CD14-positive monocyte (primary cell): ENCODE results near the gene GULP1. TPM values are rescaled to one million over a fixed set of nuclear protein-coding genes. Genes with fewer than 3 reads are reported as not detected.

ENCODE experiments used
- DNase-seq, 3 donors: peaks; one replicate each; pipeline ENCODE4 v3.0.0-alpha.2; 2011 to 2022
- H2AFZ ChIP-seq: 2 replicates; pipeline ENCODE4 v1.6.0; 2012; ENCODE audit warnings: mild to moderate bottlenecking, low read depth, low read length, inconsistent platforms; ENCODE audit not compliant: insufficient read depth, poor library complexity, severe bottlenecking
- H3K27ac ChIP-seq, 2 donors: 1 replicate in 1 of 2; 2 replicates in 1 of 2; pipeline ENCODE4 v1.5.1; 2012 to 2013; ENCODE audit warnings: low read length in 2 of 2, control low read depth in 1 of 2, inconsistent platforms in 1 of 2, low read depth in 1 of 2, mild to moderate bottlenecking in 1 of 2
- H3K27me3 ChIP-seq, 2 donors: one replicate each; pipeline versions ENCODE4 v1.6.0 to v1.6.1; 2011 to 2013; ENCODE audit warnings: low read length in 2 of 2; ENCODE audit not compliant: control insufficient read depth in 2 of 2, insufficient read depth in 2 of 2
- H3K36me3 ChIP-seq, 2 donors: replicated peaks in 1 of 2; 1 replicate in 1 of 2; 2 replicates in 1 of 2; pipeline versions ENCODE4 v1.5.1 to v1.6.1; 2012 to 2013; ENCODE audit warnings: low read length in 2 of 2, control low read depth in 1 of 2, inconsistent platforms in 1 of 2, mild to moderate bottlenecking in 1 of 2; ENCODE audit not compliant: insufficient read depth in 2 of 2, control insufficient read depth in 1 of 2
- H3K4me1 ChIP-seq, 2 donors: 1 replicate in 1 of 2; 2 replicates in 1 of 2; pipeline versions ENCODE4 v1.5.1 to v1.6.1; 2012 to 2013; ENCODE audit warnings: low read length in 2 of 2, control low read depth in 1 of 2, inconsistent platforms in 1 of 2, mild to moderate bottlenecking in 1 of 2, moderate library complexity in 1 of 2; ENCODE audit not compliant: insufficient read depth in 2 of 2, control insufficient read depth in 1 of 2
- H3K4me2 ChIP-seq: replicated peaks from 2 replicates; pipeline ENCODE3; 2012; ENCODE audit warnings: low read length, moderate library complexity, mild to moderate bottlenecking; ENCODE audit not compliant: poor library complexity, severe bottlenecking; ENCODE audit errors: extremely low read depth
- H3K4me3 ChIP-seq, 3 experiments: fragments of 200-600 bp in 1 of 3; sonication (generic) in 1 of 3; replicated peaks in 1 of 3; 1 replicate in 2 of 3; 2 replicates in 1 of 3; pipeline ENCODE4 v1.5.1; 2011 to 2013; ENCODE audit warnings: low read length in 3 of 3, mild to moderate bottlenecking in 3 of 3, control low read depth in 2 of 3, low read depth in 2 of 3, inconsistent platforms in 1 of 3, moderate library complexity in 1 of 3
- H3K79me2 ChIP-seq: 2 replicates; pipeline ENCODE4 v1.6.0; 2012; ENCODE audit warnings: mild to moderate bottlenecking, control low read depth, inconsistent platforms, low read length, moderate library complexity; ENCODE audit not compliant: insufficient read depth
- H3K9ac ChIP-seq: 2 replicates; pipeline ENCODE4 v1.6.0; 2017; ENCODE audit warnings: low read length, mild to moderate bottlenecking; ENCODE audit not compliant: insufficient read depth, poor library complexity, severe bottlenecking
- H3K9me3 ChIP-seq, 2 donors: replicated peaks in 1 of 2; 1 replicate in 1 of 2; 2 replicates in 1 of 2; pipeline versions ENCODE4 v1.5.1 to v1.6.1; 2012 to 2013; ENCODE audit warnings: low read length in 2 of 2, control low read depth in 1 of 2; ENCODE audit not compliant: control insufficient read depth in 1 of 2, insufficient read depth in 1 of 2
- H4K20me1 ChIP-seq: 2 replicates; pipeline ENCODE4 v1.6.0; 2012; ENCODE audit warnings: mild to moderate bottlenecking, low read length, control low read depth, moderate library complexity; ENCODE audit not compliant: insufficient read depth
- H3K27ac Mint-ChIP-seq, 7 donors: one replicate each; pipeline ENCODE4 v1.8.0; 2020; ENCODE audit warnings: mild to moderate bottlenecking in 7 of 7, mixed read lengths in 7 of 7, moderate library complexity in 6 of 7, inconsistent platforms in 2 of 7
- H3K27me3 Mint-ChIP-seq, 3 donors: one replicate each; pipeline ENCODE4 v1.8.0; 2021 to 2022; ENCODE audit warnings: low read depth in 3 of 3, mild to moderate bottlenecking in 3 of 3, mixed read lengths in 3 of 3, moderate library complexity in 3 of 3, inconsistent platforms in 1 of 3
- H3K36me3 Mint-ChIP-seq, 2 donors: one replicate each; pipeline ENCODE4 v1.8.0; 2020; ENCODE audit warnings: mixed read lengths in 2 of 2, inconsistent platforms in 1 of 2, mild to moderate bottlenecking in 1 of 2
- H3K4me1 Mint-ChIP-seq: one replicate; pipeline ENCODE4 v1.8.0; 2020; ENCODE audit warnings: mild to moderate bottlenecking, mixed read lengths
- H3K4me3 Mint-ChIP-seq, 2 donors: one replicate each; pipeline ENCODE4 v1.8.0; 2020; ENCODE audit warnings: mild to moderate bottlenecking in 2 of 2, mixed read lengths in 2 of 2, moderate library complexity in 1 of 2
- H3K9me3 Mint-ChIP-seq, 7 donors: one replicate each; pipeline ENCODE4 v1.8.0; 2020 to 2022; ENCODE audit warnings: mixed read lengths in 7 of 7, mild to moderate bottlenecking in 6 of 7, moderate library complexity in 6 of 7, inconsistent platforms in 2 of 7
- CTCF ChIP-seq: fragments of 200-600 bp; IDR thresholded peaks from one replicate; pipeline ENCODE4 v1.8.0; 2022; ENCODE audit warnings: antibody characterized with exemption, mild to moderate bottlenecking
- WGBS: methylation state at CpG from one replicate; pipeline ENCODE4 v1.1.5; 2013; ENCODE audit warnings: missing lambda C conversion rate; ENCODE audit not compliant: insufficient coverage; 5-methylcytosine and 5-hydroxymethylcytosine counted together
- intact Hi-C, 2 donors: fragments of 100-400 bp; cut with micrococcal nuclease; formaldehyde crosslinking; loops; one replicate each; pipeline versions ENCODE4 v1.15.0 to v1.15.1; 2023
- polyA plus RNA-seq, 3 donors: library from polyadenylated mRNA; depleted of rRNA in 1 of 3; unstranded in 2 of 3; stranded (reverse) in 1 of 3; fragments of 300-500 nt in 2 of 3; fragments of >200 nt in 1 of 3; fragmentation: Illumina TruSeq in 2 of 3; gene quantifications; 1 replicate in 2 of 3; 2 replicates in 1 of 3; pipeline ENCODE4 v1.2.3, GENCODE V29; 2012 to 2021

Gene GULP1
- polyA plus RNA-seq, 3 donors, result not detected

DNA sequence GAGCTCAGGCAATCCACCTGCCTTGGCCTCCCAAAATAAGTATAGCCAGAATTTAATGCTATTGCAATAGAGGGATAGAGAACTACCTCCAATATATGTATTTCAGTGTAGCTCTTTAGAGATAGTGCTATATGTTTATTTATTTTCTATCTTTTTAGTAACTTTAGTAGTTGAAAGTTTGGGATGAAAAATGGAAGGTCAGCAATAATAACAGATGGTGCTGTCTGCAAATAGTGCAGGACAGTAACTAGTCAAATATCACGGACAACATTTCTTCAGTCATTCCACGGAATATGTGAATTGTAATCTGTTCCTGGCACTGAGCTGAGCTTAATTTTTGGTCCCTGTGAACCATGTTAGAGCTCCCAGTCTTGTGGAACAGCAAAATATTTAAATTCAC lies 43.2 kb upstream of the GULP1 start:
- Histone ChIP-seq H3K4me3 (no peak overlapping the region), H3K79me2 (no peaks in the 10 kb centered on the region), H3K9me3 (peaks cover 0 to 5% of the 10 kb centered on the region in 2 donors), H3K4me1 (no peaks in the 10 kb centered on the region), H3K4me2 (no peak overlapping the region), H3K36me3 (no peaks in the 10 kb centered on the region), H2AFZ (no peak overlapping the region), H3K27me3 (no peaks in the 10 kb centered on the region), H3K9ac (no peak overlapping the region), H4K20me1 (no peaks in the 10 kb centered on the region), H3K27ac (no peak overlapping the region)
- TF ChIP-seq CTCF, result no peak
- no peak for DNase-seq
- intact Hi-C loops, result no loop called here
- no peak overlapping the region for H3K4me3 Mint-ChIP-seq
- no peak overlapping the region for H3K27ac Mint-ChIP-seq
- 90% methylated on average over 2 of the region's 2 CpGs for WGBS
- H3K27me3 Mint-ChIP-seq, result peaks cover 0 to 2% (median 0%) of the 10 kb centered on the region in 3 donors
- no peaks in the 10 kb centered on the region for H3K4me1 Mint-ChIP-seq
- peaks cover 0 to 4% (median 0%) of the 10 kb centered on the region in 7 donors for H3K9me3 Mint-ChIP-seq
- no peaks in the 10 kb centered on the region for H3K36me3 Mint-ChIP-seq

DNA sequence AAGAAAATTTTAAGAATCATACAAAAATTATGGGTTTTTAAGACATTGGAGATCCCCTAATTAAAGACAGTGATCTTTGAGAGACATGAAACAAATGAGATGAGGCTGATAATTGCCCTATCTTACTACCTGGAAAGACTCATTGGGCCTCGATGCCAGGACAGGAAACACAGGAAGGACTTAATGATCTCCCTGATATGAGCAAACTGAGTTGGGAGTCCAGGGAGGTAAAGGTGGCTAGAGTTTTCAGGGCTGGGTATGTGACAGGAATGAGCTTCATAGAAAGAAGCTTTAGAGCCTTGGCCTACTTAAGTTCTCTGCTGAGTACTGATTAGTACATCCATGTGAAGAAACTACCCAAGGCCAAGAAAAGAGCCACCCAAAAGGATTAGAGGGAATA lies 40.6 kb upstream of the GULP1 start:
- peaks cover 0 to 4% (median 0%) of the 10 kb centered on the region in 7 donors for H3K9me3 Mint-ChIP-seq
- Histone ChIP-seq H3K4me2 (no peak overlapping the region), H3K4me3 (no peak overlapping the region), H4K20me1 (no peaks in the 10 kb centered on the region), H3K27ac (no peak overlapping the region), H3K27me3 (no peaks in the 10 kb centered on the region), H3K9ac (no peak overlapping the region), H3K79me2 (no peaks in the 10 kb centered on the region), H3K36me3 (no peaks in the 10 kb centered on the region), H3K4me1 (no peaks in the 10 kb centered on the region), H3K9me3 (peaks cover 0 to 5% of the 10 kb centered on the region in 2 donors), H2AFZ (no peak overlapping the region)
- no peak for DNase-seq
- H3K27me3 Mint-ChIP-seq, result peaks cover 0 to 2% (median 0%) of the 10 kb centered on the region in 3 donors
- TF ChIP-seq CTCF, result no peak
- WGBS, result no CpG with 5 or more reads among the region's 1 CpG
- no peaks in the 10 kb centered on the region for H3K36me3 Mint-ChIP-seq
- H3K27ac Mint-ChIP-seq, result no peak overlapping the region
- H3K4me1 Mint-ChIP-seq, result no peaks in the 10 kb centered on the region
- H3K4me3 Mint-ChIP-seq, result no peak overlapping the region
- intact Hi-C loops, result no loop called here
